Measurements from ENCODE around the gene AP2A1. TPM values are rescaled to one million over a fixed set of nuclear protein-coding genes. Genes with fewer than 3 reads are reported as not detected.

AP2A1 gene
- total and polyA plus RNA-seq, 2 of the 13 experiments (the other 11 are each of a cell fraction or from before 2014, with no cell fraction given): 22.7 to 39.7 TPM

DNA sequence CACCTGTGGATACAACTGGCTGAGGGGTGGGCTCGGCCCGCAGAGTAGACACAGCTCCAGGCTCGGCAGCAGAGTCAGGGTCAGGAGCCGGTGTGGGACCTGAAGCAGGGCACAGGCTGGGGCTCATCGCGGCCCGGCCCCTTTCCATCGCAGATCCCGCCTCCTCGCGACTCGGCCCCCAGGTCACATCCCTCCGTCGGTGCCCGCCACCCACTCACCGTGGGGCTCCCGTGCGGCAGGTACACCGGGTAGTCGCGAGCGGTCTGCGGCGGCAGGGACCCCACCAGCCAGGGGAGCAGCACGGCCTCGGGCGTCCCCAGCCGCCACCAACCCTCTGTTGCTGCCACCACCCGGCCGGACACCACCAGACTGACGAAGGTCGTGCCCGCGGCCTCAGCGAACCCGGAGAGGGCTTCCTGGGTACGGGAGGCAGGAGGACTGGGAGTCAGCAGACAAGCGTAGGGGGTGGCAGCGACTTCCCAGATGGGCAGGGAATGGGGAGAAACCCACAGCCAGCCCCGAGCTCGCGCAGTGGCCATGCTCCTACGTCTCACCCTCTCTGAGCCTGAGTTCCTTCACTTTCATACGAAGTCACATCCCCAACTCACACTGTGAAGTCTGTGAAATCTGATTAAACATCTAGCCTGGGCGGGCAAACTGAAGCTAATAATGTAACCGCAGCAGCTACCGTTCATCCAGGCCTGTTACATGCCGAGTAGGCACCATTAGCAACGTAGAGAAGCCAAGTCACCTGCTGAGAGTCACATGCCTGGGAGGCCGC, 42.5 kb downstream of the AP2A1 start (continued):
- TF ChIP-seq CCDC6 (CRISPR knock-in tag; IDR thresholded peaks at IDR 0.05) (no peak), ZKSCAN8 (CRISPR knock-in tag; IDR thresholded peaks at IDR 0.05; ENCODE audit: borderline replicate concordance) (no peak), SETDB1 (CRISPR knock-in tag; IDR thresholded peaks at IDR 0.05; ENCODE audit: borderline replicate concordance) (no peak), MAX (IDR thresholded peaks at IDR 0.05) (peak; percentile 64; the same call in 1 of the 2 replicates), ZNF598 (CRISPR knock-in tag; IDR thresholded peaks at IDR 0.05; ENCODE audit: borderline replicate concordance) (0 out of 2 replicates have a peak, but pooled peaks have one; percentile 14), ZNF781 (CRISPR knock-in tag; IDR thresholded peaks at IDR 0.05; ENCODE audit: borderline replicate concordance, not compliant biosample characterization) (peak; percentile 2), ZBTB26 (CRISPR knock-in tag; IDR thresholded peaks at IDR 0.05; ENCODE audit: borderline replicate concordance) (no peak), MAZ (IDR thresholded peaks at IDR 0.05; ENCODE audit: borderline replicate concordance, low read depth, low read length) (no peak), MAZ (CRISPR knock-in tag; IDR thresholded peaks at IDR 0.05; ENCODE audit: low read depth) (peak; percentile 17; the same call in 1 of the 2 replicates), PHF20 (CRISPR knock-in tag; IDR thresholded peaks at IDR 0.05) (peak; percentile 21; the same call in 1 of the 2 replicates), SNAPC4 (CRISPR knock-in tag; IDR thresholded peaks at IDR 0.05) (no peak), ZNF605 (CRISPR knock-in tag; IDR thresholded peaks at IDR 0.05) (0 out of 2 replicates have a peak, but pooled peaks have one; percentile 32), GLI4 (CRISPR knock-in tag; IDR thresholded peaks at IDR 0.05; ENCODE audit: borderline replicate concordance) (0 out of 2 replicates have a peak, but pooled peaks have one; percentile 66), ZBTB42 (CRISPR knock-in tag; IDR thresholded peaks at IDR 0.05) (peak; percentile 21; the same call in 1 of the 2 replicates), MEIS2 (CRISPR knock-in tag; IDR thresholded peaks at IDR 0.05) (no peak)
- TF ChIP-seq, protein P1, sequence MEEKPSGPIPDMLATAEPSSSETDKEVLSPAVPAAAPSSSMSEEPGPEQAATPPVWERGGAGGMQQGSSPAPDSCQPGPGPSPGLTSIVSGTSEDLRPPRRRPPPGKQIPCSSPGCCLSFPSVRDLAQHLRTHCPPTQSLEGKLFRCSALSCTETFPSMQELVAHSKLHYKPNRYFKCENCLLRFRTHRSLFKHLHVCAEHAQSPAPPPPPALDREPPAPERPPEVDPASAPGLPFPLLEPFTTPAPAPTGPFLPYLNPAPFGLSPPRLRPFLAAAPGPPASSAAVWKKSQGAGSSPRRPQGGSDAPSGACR (CRISPR knock-in tag; IDR thresholded peaks at IDR 0.05): peak; percentile 88; the same call in 1 of the 2 replicates
